K562 (cell line): ENCODE results near the gene HMGXB3. TPM values are rescaled to one million over a fixed set of nuclear protein-coding genes. Genes with fewer than 3 reads are reported as not detected.

Experiments
- ATAC-seq: fragments of 200-7000 bp; cut with Tn5 transposase; 3 replicates; pipeline ENCODE4 v1.9.1; 2020; ENCODE audit warnings: moderate library complexity
- BruUV-seq: library from RNA; stranded (reverse); fragments of 400-500 nt; replicated peaks from 2 replicates; lab custom pipeline; 2021; lab: Mats Ljungman, UMichigan
- CTCF ChIA-PET: fragments of 300-600 bp; formaldehyde crosslinking; extraction: SDS; loops from one replicate; lab custom pipeline; 2021; ENCODE audit warnings: low intra/inter-chr PET ratio; lab: Yijun Ruan, JAX
- POLR2A ChIA-PET: fragments of 300-600, 350-650 bp; sonication (Branson Sonifier 250); formaldehyde crosslinking; extraction: SDS; loops from one replicate; lab custom pipeline; 2021; ENCODE audit warnings: antibody characterized with exemption, inconsistent platforms; lab: Yijun Ruan, JAX
- DNase-seq, 4 experiments: peaks; one replicate each; pipeline versions ENCODE4 v3.0.0 to v3.0.0-alpha.2; 2011 to 2018; ENCODE audit warnings: low spot score in 3 of 4, mixed read lengths in 3 of 4; ENCODE audit errors: extremely low read depth in 1 of 4
- FAIRE-seq: peaks from 2 replicates; lab custom pipeline; 2011; peaks lifted over from hg19 to GRCh38; lab: Jason Lieb, UNC
- H2AFZ ChIP-seq: 2 replicates; pipeline ENCODE4 v1.6.0; 2011; ENCODE audit warnings: low read depth, low read length, control low read depth, inconsistent platforms
- H3K27ac ChIP-seq: fragments of 200-600 bp; 3 replicates; pipeline ENCODE4 v1.8.0; 2011; ENCODE audit warnings: low read depth, mild to moderate bottlenecking, control low read depth, inconsistent platforms, low read length, moderate library complexity, mixed read lengths; ENCODE audit errors: extremely low read depth
- H3K27me3 ChIP-seq, 2 experiments: fragments of 300-600 bp in 1 of 2; 2 replicates in 1 of 2; 3 replicates in 1 of 2; pipeline versions ENCODE4 v1.6.0 to v1.8.0; 2011; ENCODE audit warnings: inconsistent platforms in 2 of 2, low read length in 2 of 2, mild to moderate bottlenecking in 1 of 2, mixed read lengths in 1 of 2, moderate library complexity in 1 of 2; ENCODE audit not compliant: control insufficient read depth in 2 of 2, insufficient read depth in 2 of 2
- H3K36me3 ChIP-seq: fragments of 300-600 bp; 3 replicates; pipeline ENCODE4 v1.8.0; 2011; ENCODE audit warnings: mild to moderate bottlenecking, low read length, inconsistent platforms; ENCODE audit not compliant: control insufficient read depth, insufficient read depth
- H3K4me1 ChIP-seq, 2 experiments: fragments of 200-600 bp in 1 of 2; replicated peaks in 1 of 2; 2 replicates in 1 of 2; 3 replicates in 1 of 2; pipeline versions ENCODE4 v1.5.1 to v1.8.0; 2011; ENCODE audit warnings: inconsistent platforms in 2 of 2, low read length in 2 of 2, mild to moderate bottlenecking in 1 of 2, mixed read lengths in 1 of 2, moderate library complexity in 1 of 2; ENCODE audit not compliant: control insufficient read depth in 2 of 2, insufficient read depth in 2 of 2
- H3K4me2 ChIP-seq: 2 replicates; pipeline ENCODE4 v1.6.1; 2011; ENCODE audit warnings: low read length, control low read depth, inconsistent platforms, mixed read lengths; ENCODE audit not compliant: insufficient read depth
- H3K4me3 ChIP-seq: fragments of 200-600 bp; sonication (generic), shearing (Covaris generic); 2 replicates; pipeline ENCODE4 v1.5.1; 2016; ENCODE audit warnings: control low read depth, inconsistent platforms
- H3K79me2 ChIP-seq: fragments of 200-600 bp; 3 replicates; pipeline ENCODE4 v1.8.0; 2011; ENCODE audit warnings: low read length, inconsistent platforms; ENCODE audit not compliant: control insufficient read depth, insufficient read depth
- H3K9ac ChIP-seq, 2 experiments: 2 replicates each; pipeline versions ENCODE4 v1.6.0 to v1.6.1; 2011; ENCODE audit warnings: low read depth in 2 of 2, low read length in 2 of 2, control low read depth in 1 of 2, inconsistent platforms in 1 of 2, mild to moderate bottlenecking in 1 of 2, mixed read lengths in 1 of 2; ENCODE audit not compliant: insufficient read depth in 1 of 2
- H3K9me1 ChIP-seq: one replicate; pipeline ENCODE4 v1.6.0; 2011; ENCODE audit warnings: inconsistent platforms, mild to moderate bottlenecking, low read length, moderate library complexity; ENCODE audit not compliant: control insufficient read depth, insufficient read depth
- H3K9me3 ChIP-seq: replicated peaks from 2 replicates; pipeline ENCODE4 v1.5.1; 2011; ENCODE audit warnings: low read depth, low read length, inconsistent platforms; ENCODE audit not compliant: control insufficient read depth, insufficient read depth
- H4K20me1 ChIP-seq: replicated peaks from 2 replicates; pipeline ENCODE4 v1.6.1; 2011; ENCODE audit warnings: low read length, inconsistent platforms, mixed read lengths; ENCODE audit not compliant: control insufficient read depth, insufficient read depth
- ARHGAP35 ChIP-seq: fragments of 450-650 bp; IDR thresholded peaks from 2 replicates; pipeline ENCODE4 v1.6.1; 2018; ENCODE audit not compliant: partially characterized antibody
- ASH1L ChIP-seq: fragments of 450-650 bp; IDR thresholded peaks from 2 replicates; pipeline ENCODE4 v1.6.1; 2018; ENCODE audit warnings: borderline replicate concordance, mild to moderate bottlenecking, low read depth; ENCODE audit not compliant: partially characterized antibody
- CXXC5 ChIP-seq: fragments of 250-450 bp; sonication (Bioruptor Pico); IDR thresholded peaks from 2 replicates; pipeline ENCODE4 v1.8.0; 2022; ENCODE audit warnings: inconsistent platforms, mild to moderate bottlenecking, moderate library complexity
- EGR1 ChIP-seq: fragments of 450-650 bp; conservative IDR thresholded peaks from 2 replicates; pipeline ENCODE4 v1.6.1; 2017; ENCODE audit warnings: mild to moderate bottlenecking
- ETV6 ChIP-seq, 3 experiments: fragments of 150-350 bp in 1 of 3; sonication (generic) in 1 of 3; formaldehyde crosslinking in 1 of 3; IDR thresholded peaks; 2 replicates each; pipeline versions ENCODE4 v1.6.1 to v1.8.0; 2014 to 2022; ENCODE audit warnings: borderline replicate concordance in 2 of 3, low read depth in 2 of 3, antibody characterized with exemption in 1 of 3, low read length in 1 of 3, mild to moderate bottlenecking in 1 of 3, missing genetic modification reagents in 1 of 3
- GATAD2A ChIP-seq: fragments of 450-650 bp; IDR thresholded peaks from 2 replicates; pipeline ENCODE4 v1.6.1; 2017
- HDAC2 ChIP-seq: fragments of 450-650 bp; IDR thresholded peaks from 2 replicates; pipeline ENCODE4 v1.6.1; 2016; ENCODE audit warnings: mild to moderate bottlenecking
- HLTF ChIP-seq: fragments of 450-650 bp; IDR thresholded peaks from 2 replicates; pipeline ENCODE4 v1.6.1; 2016
- HNRNPUL1 ChIP-seq: fragments of 200-400 bp; formaldehyde crosslinking; IDR thresholded peaks from 2 replicates; pipeline ENCODE4 v1.6.1; 2017; ENCODE audit warnings: low read length
- NFATC3 ChIP-seq: fragments of 450-650 bp; IDR thresholded peaks from 2 replicates; pipeline ENCODE4 v1.6.1; 2017; ENCODE audit warnings: mild to moderate bottlenecking
- NFRKB ChIP-seq: fragments of 450-650 bp; IDR thresholded peaks from 2 replicates; pipeline ENCODE4 v1.6.1; 2016; ENCODE audit warnings: low read depth
- PHB2 ChIP-seq: fragments of 450-650 bp; IDR thresholded peaks from 2 replicates; pipeline ENCODE4 v1.6.1; 2017; ENCODE audit warnings: low read depth
- PHF20 ChIP-seq: fragments of 450-650 bp; IDR thresholded peaks from 2 replicates; pipeline ENCODE4 v1.6.1; 2018; ENCODE audit not compliant: partially characterized antibody
- SMARCA4 ChIP-seq: fragments of 450-650 bp; IDR thresholded peaks from 2 replicates; pipeline ENCODE4 v1.6.1; 2016
- TAL1 ChIP-seq: fragments of 450-650 bp; IDR thresholded peaks from 2 replicates; pipeline ENCODE4 v1.6.1; 2016; ENCODE audit warnings: mild to moderate bottlenecking
- TEAD2 ChIP-seq: fragments of 450-650 bp; IDR thresholded peaks from 2 replicates; pipeline ENCODE4 v1.6.1; 2016; ENCODE audit warnings: missing genetic modification characterization, control low read depth, missing compliant biosample characterization
- ZNF263 ChIP-seq: sonication (generic); formaldehyde crosslinking; IDR thresholded peaks from 2 replicates; pipeline ENCODE4 v1.8.0; 2022; ENCODE audit warnings: mild to moderate bottlenecking, missing genetic modification reagents, borderline replicate concordance
- ZNF699 ChIP-seq: fragments of 250-450 bp; sonication (Bioruptor Pico); IDR thresholded peaks from 2 replicates; pipeline ENCODE4 v1.8.0; 2021; ENCODE audit warnings: mild to moderate bottlenecking, moderate library complexity; ENCODE audit not compliant: insufficient replicate concordance
- WGBS: fragments of 100-300 bp; shearing (Covaris generic); methylation state at CpG from one replicate; pipeline ENCODE4 v1.1.6; 2016; ENCODE audit warnings: low coverage, mixed read lengths; ENCODE audit not compliant: insufficient coverage; ENCODE audit errors: missing lambda C conversion rate; 5-methylcytosine and 5-hydroxymethylcytosine counted together
- in situ Hi-C: fragments of 300-500 bp; cut with MboI; formaldehyde crosslinking; loops from 4 replicates; pipeline ENCODE4 v1.15.0; 2018; ENCODE audit warnings: inconsistent platforms, mixed read lengths
- intact Hi-C: fragments of 100-400 bp; cut with micrococcal nuclease; formaldehyde crosslinking; loops from 2 replicates; pipeline ENCODE4 v1.14.2; 2022
- polyA plus RNA-seq, 8 experiments: library from polyadenylated mRNA; depleted of rRNA in 4 of 8; stranded (reverse) in 5 of 8; unstranded in 3 of 8; fragments of >200 nt; fragmentation: Nextera tagmentation in 2 of 8; fragmentation: Illumina TruSeq in 1 of 8; extraction: Ambion mirVana in 2 of 8; extraction: Trizol in 1 of 8; gene quantifications; 2 replicates each; pipeline versions ENCODE4 v1.2.1 to v1.2.3, GENCODE V29; 2011 to 2014; ENCODE audit warnings: inconsistent platforms in 1 of 8, missing spikeins in 1 of 8
- total RNA-seq, 7 experiments: library from RNA; depleted of rRNA in 6 of 7; stranded (reverse); fragments of >200 nt in 6 of 7; fragmentation: Illumina TruSeq in 2 of 7; extraction: Trizol in 2 of 7; gene quantifications; 2 replicates each; pipeline versions ENCODE4 v1.2.1 to v1.2.3, GENCODE V29; 2011 to 2021; ENCODE audit warnings: low replicate concordance in 1 of 7
- TF ChIP-seq, protein P1 (sequence below): fragments of 250-450 bp; sonication (Bioruptor Pico); IDR thresholded peaks from 2 replicates; pipeline ENCODE4 v1.5.0; 2020; ENCODE audit warnings: mild to moderate bottlenecking
- TF ChIP-seq, protein P2 (sequence below): sonication (generic); formaldehyde crosslinking; IDR thresholded peaks from 2 replicates; pipeline ENCODE4 v1.8.0; 2022; ENCODE audit warnings: mild to moderate bottlenecking, missing genetic modification reagents
- TF ChIP-seq, protein P3 (sequence below): IDR thresholded peaks from 3 replicates; pipeline ENCODE4 v1.6.1; 2011; ENCODE audit warnings: borderline replicate concordance, mild to moderate bottlenecking; ENCODE audit not compliant: insufficient read length, insufficient read depth

HMGXB3 gene
- total and polyA plus RNA-seq, 9 of the 15 experiments (the other 6 are each of a cell fraction or from before 2014, with no cell fraction given) = 1.8 to 44.1 (median 32.2) TPM

DNA sequence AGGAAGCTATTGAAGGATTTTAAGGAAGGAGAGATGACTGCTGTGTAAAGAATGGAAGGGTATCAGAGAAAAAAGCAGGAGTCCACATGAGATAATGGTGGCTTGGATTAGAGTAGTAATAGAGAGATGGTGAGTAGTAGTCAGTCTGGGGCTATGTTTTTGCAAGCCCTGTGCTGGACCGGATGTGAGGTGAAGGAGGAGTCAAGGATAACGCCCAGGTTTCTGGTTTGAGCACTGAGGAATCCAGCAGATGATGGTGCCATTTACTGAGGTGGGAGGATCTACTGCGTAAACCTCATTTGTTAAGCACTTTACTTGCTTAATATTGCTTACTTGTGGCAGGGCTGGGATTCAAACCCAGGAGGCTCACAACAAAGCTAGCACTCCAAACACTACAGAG lies 1.2 kb upstream of the HMGXB3 start (continued):
- TF ChIP-seq, protein P1, sequence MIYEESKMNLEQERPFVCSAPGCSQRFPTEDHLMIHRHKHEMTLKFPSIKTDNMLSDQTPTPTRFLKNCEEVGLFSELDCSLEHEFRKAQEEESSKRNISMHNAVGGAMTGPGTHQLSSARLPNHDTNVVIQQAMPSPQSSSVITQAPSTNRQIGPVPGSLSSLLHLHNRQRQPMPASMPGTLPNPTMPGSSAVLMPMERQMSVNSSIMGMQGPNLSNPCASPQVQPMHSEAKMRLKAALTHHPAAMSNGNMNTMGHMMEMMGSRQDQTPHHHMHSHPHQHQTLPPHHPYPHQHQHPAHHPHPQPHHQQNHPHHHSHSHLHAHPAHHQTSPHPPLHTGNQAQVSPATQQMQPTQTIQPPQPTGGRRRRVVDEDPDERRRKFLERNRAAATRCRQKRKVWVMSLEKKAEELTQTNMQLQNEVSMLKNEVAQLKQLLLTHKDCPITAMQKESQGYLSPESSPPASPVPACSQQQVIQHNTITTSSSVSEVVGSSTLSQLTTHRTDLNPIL = no peak
- no peak for TF ChIP-seq ASH1L
- TF ChIP-seq, all 486 proteins: peak for 4

DNA sequence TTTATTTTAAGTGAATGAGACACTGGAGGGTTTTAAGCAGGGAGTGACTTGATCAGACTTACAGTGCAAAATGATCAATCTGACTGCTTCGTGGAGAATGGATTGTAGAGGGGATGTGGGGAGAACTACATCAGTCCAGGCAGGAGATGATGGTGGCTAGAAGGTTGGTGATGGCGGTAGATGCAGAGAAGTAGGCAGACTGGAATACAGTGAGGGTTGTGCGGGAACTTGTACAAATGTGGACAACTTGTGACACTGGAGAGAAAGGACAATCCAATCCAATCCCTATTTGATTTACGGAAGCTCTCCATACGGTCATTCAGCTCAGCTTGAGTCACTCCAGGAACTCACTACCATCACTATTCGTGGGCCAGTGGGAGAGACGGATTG lies 678 bp upstream of the HMGXB3 start:
- 1% methylated on average over 7 of the region's 7 CpGs for WGBS
- Histone ChIP-seq H3K79me2 (peaks cover 62% of the 10 kb centered on the region), H3K27ac (peak overlapping the region; percentile 95), H3K4me2 (peak overlapping the region; percentile 100), H4K20me1 (0 out of 2 replicates have a peak, but pooled peaks cover 7% of the 10 kb centered on the region), H3K27me3 (no peaks in the 10 kb centered on the region), H3K9me1 (no peaks in the 10 kb centered on the region), H3K4me3 (peak overlapping the region; percentile 84), H3K9ac (peak overlapping the region; percentile 93 to 95), H3K9me3 (no peaks in the 10 kb centered on the region), H3K36me3 (peaks cover 32% of the 10 kb centered on the region), H3K4me1 (peaks cover 11 to 13% of the 10 kb centered on the region in 2 experiments; a peak in 4 of 5 replicates), H2AFZ (peak overlapping the region; percentile 94)
- DNase-seq (no peak), ATAC-seq (no peak), FAIRE-seq (no peak)
- in situ Hi-C loops (loop anchor here (5.0 kb wide), 1 partner anchor 363 kb away; no protein-coding TSS in a partner anchor), intact Hi-C loops (no loop called here)
- POLR2A ChIA-PET = interaction anchor here (0.6 to 1.8 kb wide), 14 partner anchors 9 to 367 kb away, joined by 3 to 5 read pairs (median 3); no protein-coding TSS in a partner anchor
- CTCF ChIA-PET = no interaction called here
- TSS peak; percentile 76 for BruUV-seq
- TF ChIP-seq NFRKB (0 out of 2 replicates have a peak, but pooled peaks have one; percentile 8), HDAC2 (0 out of 2 replicates have a peak, but pooled peaks have one; percentile 33), CXXC5 (CRISPR knock-in tag) (no peak), HNRNPUL1 (no peak), PHF20 (no peak), TAL1 (no peak), ETV6 (IDR thresholded peaks at IDR 0.05; ENCODE audit: borderline replicate concordance in 1 of 2, low read depth in 2 of 2, low read length in 1 of 2) (0 out of 4 replicates have a peak, but pooled peaks of 1 of the 2 experiments have one; percentile 27), ETV6 (CRISPR knock-in tag; IDR thresholded peaks at IDR 0.05; ENCODE audit: borderline replicate concordance) (no peak), SMARCA4 (0 out of 2 replicates have a peak, but pooled peaks have one; percentile 23), ARHGAP35 (peak; percentile 28), ZNF699 (no peak), PHB2 (no peak), TEAD2 (tag) (no peak), ZNF263 (CRISPR knock-in tag) (0 out of 2 replicates have a peak, but pooled peaks have one; percentile 36), EGR1 (no peak), HLTF (0 out of 2 replicates have a peak, but pooled peaks have one; percentile 45), GATAD2A (no peak), NFATC3 (no peak)
- TF ChIP-seq, protein P2, sequence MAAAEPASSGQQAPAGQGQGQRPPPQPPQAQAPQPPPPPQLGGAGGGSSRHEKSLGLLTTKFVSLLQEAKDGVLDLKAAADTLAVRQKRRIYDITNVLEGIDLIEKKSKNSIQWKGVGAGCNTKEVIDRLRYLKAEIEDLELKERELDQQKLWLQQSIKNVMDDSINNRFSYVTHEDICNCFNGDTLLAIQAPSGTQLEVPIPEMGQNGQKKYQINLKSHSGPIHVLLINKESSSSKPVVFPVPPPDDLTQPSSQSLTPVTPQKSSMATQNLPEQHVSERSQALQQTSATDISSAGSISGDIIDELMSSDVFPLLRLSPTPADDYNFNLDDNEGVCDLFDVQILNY (CRISPR knock-in tag) = 0 out of 2 replicates have a peak, but pooled peaks have one; percentile 41
- TF ChIP-seq, protein P3, sequence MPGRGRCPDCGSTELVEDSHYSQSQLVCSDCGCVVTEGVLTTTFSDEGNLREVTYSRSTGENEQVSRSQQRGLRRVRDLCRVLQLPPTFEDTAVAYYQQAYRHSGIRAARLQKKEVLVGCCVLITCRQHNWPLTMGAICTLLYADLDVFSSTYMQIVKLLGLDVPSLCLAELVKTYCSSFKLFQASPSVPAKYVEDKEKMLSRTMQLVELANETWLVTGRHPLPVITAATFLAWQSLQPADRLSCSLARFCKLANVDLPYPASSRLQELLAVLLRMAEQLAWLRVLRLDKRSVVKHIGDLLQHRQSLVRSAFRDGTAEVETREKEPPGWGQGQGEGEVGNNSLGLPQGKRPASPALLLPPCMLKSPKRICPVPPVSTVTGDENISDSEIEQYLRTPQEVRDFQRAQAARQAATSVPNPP = no peak
